Measurements from ENCODE around the gene FRMD1.
A peak's percentile ranks its signal among the peaks of the same experiment; 100 is the strongest.

The FRMD1 gene

DNA sequence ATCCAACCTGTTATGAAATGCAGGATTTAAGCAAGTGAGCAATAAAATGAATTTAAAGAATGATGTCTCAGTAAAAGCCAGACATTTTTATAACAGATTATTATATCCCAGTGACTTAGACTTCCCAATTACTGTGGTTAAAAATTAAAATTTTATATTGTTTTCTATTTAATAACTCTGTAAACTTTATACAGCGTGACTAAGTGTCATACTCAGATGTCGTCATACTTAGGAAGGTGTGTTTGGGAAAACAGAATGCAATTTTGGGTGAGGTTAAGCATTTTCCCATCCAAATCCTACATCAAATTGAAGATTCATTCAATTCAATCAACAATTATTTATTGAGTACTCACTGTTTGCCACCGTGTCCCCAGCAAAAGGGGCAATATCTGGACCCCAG, 31.4 kb upstream of the FRMD1 start:
- 93% methylated on average over 1 of the region's 3 CpGs for WGBS
- no peaks in the 10 kb centered on the region for H3K9me3 ChIP-seq (ENCODE audit: insufficient read depth, low read depth, low read length)

DNA sequence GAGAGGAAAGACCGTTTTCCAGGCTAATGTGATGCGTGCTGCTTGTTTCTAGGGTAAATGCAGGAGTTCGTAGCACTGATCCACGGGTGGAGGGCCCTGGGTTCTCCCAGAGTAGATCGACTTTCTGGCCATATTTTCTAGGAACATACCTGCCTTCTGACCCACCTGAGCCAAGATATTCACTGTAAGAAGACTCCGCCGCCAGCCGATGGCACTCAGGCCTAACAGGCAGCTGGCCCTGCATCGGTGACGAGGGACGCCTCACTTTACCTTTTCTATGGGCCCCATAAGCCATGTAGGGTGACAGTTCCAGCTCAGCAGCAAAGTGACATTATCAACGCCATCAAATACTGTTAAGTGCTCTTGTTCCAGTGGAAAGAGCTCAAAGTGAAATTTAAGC, 30.2 kb upstream of the FRMD1 start:
- Histone ChIP-seq H3K9me3 (ENCODE audit: insufficient read depth, low read depth, low read length) (no peaks in the 10 kb centered on the region), H3K4me1 (ENCODE audit: insufficient read depth, low read length) (no peaks in the 10 kb centered on the region), H3K27me3 (ENCODE audit: insufficient read depth, low read length) (no peaks in the 10 kb centered on the region), H3K27ac (ENCODE audit: low read depth, low read length) (no peak overlapping the region), H3K9ac (ENCODE audit: low read depth, low read length) (no peak overlapping the region), H3K4me3 (ENCODE audit: low read length) (no peak overlapping the region), H3K36me3 (ENCODE audit: insufficient read depth, low read length) (no peaks in the 10 kb centered on the region)
- 96% methylated on average over 12 of the region's 12 CpGs for WGBS

More for the DNA sequence above, 31.4 kb upstream of the FRMD1 start:
- H3K9ac ChIP-seq (ENCODE audit: low read depth, low read length) = no peak overlapping the region
- no peaks in the 10 kb centered on the region for H3K36me3 ChIP-seq (ENCODE audit: insufficient read depth, low read length)
- no peak overlapping the region for H3K4me3 ChIP-seq (ENCODE audit: low read length)
- H3K27ac ChIP-seq (ENCODE audit: low read depth, low read length) = no peak overlapping the region
- no peaks in the 10 kb centered on the region for H3K4me1 ChIP-seq (ENCODE audit: insufficient read depth, low read length)
- no peaks in the 10 kb centered on the region for H3K27me3 ChIP-seq (ENCODE audit: insufficient read depth, low read length)

DNA sequence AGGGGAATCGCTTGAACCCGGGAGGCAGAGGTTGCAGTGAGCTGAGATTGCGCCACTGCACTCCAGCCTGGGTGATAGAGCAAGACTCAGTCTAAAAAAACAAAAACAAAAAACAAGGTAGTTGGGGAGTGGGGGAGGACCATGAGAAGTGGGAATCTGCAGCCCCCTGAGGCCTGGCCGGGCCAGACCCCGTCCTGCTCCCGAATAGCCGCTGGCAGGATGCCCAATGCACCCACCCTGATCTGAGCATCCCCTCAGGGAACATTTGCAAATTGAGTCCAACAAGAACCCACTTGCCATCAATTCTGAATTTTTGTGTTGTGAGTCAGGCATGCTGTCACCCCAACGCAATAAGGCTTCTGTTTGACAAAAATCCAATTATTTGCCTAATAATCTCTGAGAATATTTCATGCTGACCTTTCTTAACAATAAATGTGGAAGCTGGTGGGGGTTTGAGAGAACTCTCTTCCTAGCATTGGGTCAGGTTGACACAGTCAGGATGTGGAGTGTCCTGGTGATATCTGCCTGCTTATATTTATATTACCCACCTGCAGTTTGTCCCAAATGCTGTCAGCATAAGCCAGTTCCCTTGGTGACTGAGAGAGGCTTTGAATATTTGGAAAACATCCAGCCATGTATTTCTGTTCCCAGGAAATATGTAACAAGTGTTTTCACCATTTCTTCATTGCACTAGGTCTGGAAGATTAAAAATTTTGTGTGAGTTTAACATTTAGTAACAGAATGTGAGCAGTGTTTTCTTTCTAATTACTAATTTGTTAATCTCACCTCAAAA, 28.4 kb upstream of the FRMD1 start:
- Histone ChIP-seq H3K4me1 (ENCODE audit: insufficient read depth, low read length) (peaks cover 4% of the 10 kb centered on the region; the same call in 1 of the 2 replicates), H3K27me3 (ENCODE audit: insufficient read depth, low read length) (peaks cover 15% of the 10 kb centered on the region), H3K36me3 (ENCODE audit: insufficient read depth, low read length) (no peaks in the 10 kb centered on the region), H3K4me3 (ENCODE audit: low read length) (no peak overlapping the region), H3K27ac (ENCODE audit: low read depth, low read length) (no peak overlapping the region), H3K9ac (ENCODE audit: low read depth, low read length) (no peak overlapping the region), H3K9me3 (ENCODE audit: insufficient read depth, low read depth, low read length) (no peaks in the 10 kb centered on the region)
- WGBS = 93% methylated on average over 7 of the region's 8 CpGs

DNA sequence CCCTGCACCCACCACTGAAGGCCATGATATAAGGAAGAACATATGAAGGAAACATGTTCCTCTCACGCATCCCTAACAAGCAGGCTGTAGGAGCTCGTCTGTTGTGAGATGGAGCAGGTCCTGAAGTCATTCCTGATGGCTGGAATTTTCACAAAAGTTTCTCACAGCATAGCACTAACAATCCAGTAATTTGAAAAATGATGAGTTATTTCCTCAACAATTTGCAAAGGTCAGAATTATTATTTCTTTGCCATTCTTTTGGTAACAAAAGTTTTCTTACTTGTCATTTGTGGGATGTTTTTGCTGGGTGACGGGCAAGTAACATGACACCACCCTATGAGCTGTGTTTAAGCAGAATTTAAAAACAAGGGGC, 27.6 kb upstream of the FRMD1 start:
- peaks cover 4% of the 10 kb centered on the region; the same call in 1 of the 2 replicates for H3K4me1 ChIP-seq (ENCODE audit: insufficient read depth, low read length)
- H3K36me3 ChIP-seq (ENCODE audit: insufficient read depth, low read length) = no peaks in the 10 kb centered on the region
- H3K27ac ChIP-seq (ENCODE audit: low read depth, low read length) = no peak overlapping the region
- 96% methylated on average over 3 of the region's 3 CpGs for WGBS
- no peak overlapping the region for H3K9ac ChIP-seq (ENCODE audit: low read depth, low read length)
- H3K27me3 ChIP-seq (ENCODE audit: insufficient read depth, low read length) = peaks cover 23% of the 10 kb centered on the region
- H3K9me3 ChIP-seq (ENCODE audit: insufficient read depth, low read depth, low read length) = no peaks in the 10 kb centered on the region
- H3K4me3 ChIP-seq (ENCODE audit: low read length) = no peak overlapping the region

DNA sequence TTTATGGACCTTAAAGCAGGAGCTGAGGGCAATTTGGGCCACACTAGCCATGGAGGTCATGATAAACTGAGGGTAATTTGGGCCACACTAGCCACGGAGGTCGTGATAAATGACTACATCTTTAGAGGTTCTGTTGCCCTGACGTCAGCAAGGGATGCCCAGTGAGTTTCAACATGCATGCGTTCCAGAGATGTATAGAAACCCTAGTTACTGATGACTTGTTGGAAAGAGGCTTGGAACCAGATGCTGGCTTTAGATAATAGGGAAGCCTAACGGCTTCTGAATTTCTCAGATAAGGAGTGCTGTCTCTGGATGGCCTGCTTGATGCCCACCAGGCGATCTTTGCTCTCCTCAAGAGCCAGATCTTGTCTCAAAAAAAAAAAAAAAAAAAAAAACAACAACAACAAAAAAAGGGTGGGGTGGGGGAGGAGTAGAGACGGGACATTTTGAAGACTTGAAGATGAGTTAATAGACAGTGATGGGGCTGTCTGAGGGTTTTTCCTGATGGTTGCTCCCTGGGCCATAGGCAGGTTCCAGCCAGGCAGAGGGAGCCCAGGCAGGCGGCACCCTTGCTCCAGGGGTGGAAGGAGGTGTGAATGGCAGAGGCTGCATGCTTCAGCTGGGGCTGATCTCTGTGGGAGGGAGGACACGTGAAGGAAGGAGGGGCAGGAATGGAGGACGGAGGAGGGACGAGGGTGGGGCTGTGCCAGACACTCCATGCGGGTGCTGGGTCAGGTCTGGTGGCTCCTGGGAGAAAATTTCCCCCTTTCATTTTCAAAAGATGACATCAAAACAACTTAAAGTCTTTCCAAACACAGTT, 27.0 kb upstream of the FRMD1 start:
- no peak overlapping the region for H3K4me3 ChIP-seq (ENCODE audit: low read length)
- peaks cover 4% of the 10 kb centered on the region; the same call in 1 of the 2 replicates for H3K4me1 ChIP-seq (ENCODE audit: insufficient read depth, low read length)
- no peaks in the 10 kb centered on the region for H3K36me3 ChIP-seq (ENCODE audit: insufficient read depth, low read length)
- peaks cover 29% of the 10 kb centered on the region for H3K27me3 ChIP-seq (ENCODE audit: insufficient read depth, low read length)
- no peak overlapping the region for H3K9ac ChIP-seq (ENCODE audit: low read depth, low read length)
- no peak overlapping the region for H3K27ac ChIP-seq (ENCODE audit: low read depth, low read length)
- no peaks in the 10 kb centered on the region for H3K9me3 ChIP-seq (ENCODE audit: insufficient read depth, low read depth, low read length)
- 75% methylated on average over 11 of the region's 12 CpGs for WGBS

DNA sequence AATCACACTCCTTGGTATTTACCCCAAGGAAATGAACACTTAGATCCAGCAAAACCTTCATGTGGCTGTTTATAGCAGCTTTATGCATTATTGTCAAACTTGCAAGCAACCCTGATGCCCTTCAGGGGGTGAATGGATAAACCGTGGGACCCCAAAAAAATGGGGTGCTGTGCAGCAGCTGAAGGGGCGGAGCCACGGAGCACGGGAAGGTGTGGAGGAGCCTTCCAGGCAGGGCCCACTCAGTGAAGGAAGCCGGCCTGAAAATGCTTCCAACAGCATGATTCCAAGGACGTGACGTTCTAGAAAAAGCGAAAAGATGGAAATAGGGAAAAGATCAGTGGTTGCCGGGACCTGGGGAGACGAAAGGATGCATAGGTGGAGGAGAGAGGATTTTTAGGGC, 25.6 kb upstream of the FRMD1 start:
- 92% methylated on average over 10 of the region's 10 CpGs for WGBS
- H3K4me3 ChIP-seq (ENCODE audit: low read length) = no peak overlapping the region

DNA sequence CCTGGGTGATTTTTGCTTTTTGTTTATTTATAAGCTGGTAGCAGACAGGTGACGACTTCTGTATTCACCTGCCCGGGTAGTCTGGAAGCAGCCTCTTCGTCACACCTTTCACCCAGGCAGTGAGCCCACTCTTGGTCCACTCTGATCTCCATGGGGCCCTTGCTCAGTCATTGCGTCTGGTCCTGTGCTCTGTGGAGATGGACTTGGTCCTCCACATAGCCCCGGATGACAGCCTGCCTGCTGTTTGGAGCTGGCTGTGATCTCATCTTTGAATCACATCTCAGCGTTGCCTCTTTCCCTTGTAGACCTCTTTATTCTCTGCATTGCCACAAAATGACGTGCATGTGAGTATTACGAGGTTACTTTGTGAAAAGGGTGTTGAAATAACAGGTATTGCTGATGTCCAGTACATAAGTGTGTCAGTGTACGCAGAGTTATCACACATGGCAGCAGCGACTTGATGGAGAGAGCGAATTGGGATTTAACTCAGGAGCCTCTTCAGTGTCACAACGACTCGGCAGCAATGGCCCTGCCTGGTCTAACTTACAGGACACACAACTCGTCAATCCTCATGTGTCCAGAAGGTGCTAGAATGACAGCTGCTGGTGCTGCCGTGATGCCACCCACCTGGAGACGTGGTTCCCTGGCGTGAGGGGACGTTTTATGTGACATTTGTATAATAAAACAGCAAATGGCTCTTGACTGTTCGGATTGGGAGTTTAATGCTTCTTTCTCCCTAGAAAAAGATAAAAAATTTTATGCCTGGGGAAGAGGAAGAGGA, 24.2 kb upstream of the FRMD1 start:
- Histone ChIP-seq H3K4me3 (ENCODE audit: low read length) (no peak overlapping the region), H3K4me1 (ENCODE audit: insufficient read depth, low read length) (peaks cover 12% of the 10 kb centered on the region; the same call in 1 of the 2 replicates), H3K9ac (ENCODE audit: low read depth, low read length) (no peak overlapping the region), H3K36me3 (ENCODE audit: insufficient read depth, low read length) (no peaks in the 10 kb centered on the region), H3K27me3 (ENCODE audit: insufficient read depth, low read length) (peaks cover 49% of the 10 kb centered on the region), H3K9me3 (ENCODE audit: insufficient read depth, low read depth, low read length) (no peaks in the 10 kb centered on the region), H3K27ac (ENCODE audit: low read depth, low read length) (no peak overlapping the region)
- 90% methylated on average over 18 of the region's 19 CpGs for WGBS

More for the DNA sequence above, 25.6 kb upstream of the FRMD1 start:
- Histone ChIP-seq H3K27ac (ENCODE audit: low read depth, low read length) (no peak overlapping the region), H3K9ac (ENCODE audit: low read depth, low read length) (no peak overlapping the region), H3K27me3 (ENCODE audit: insufficient read depth, low read length) (peaks cover 40% of the 10 kb centered on the region), H3K36me3 (ENCODE audit: insufficient read depth, low read length) (no peaks in the 10 kb centered on the region), H3K9me3 (ENCODE audit: insufficient read depth, low read depth, low read length) (no peaks in the 10 kb centered on the region), H3K4me1 (ENCODE audit: insufficient read depth, low read length) (peaks cover 4% of the 10 kb centered on the region; the same call in 1 of the 2 replicates)

DNA sequence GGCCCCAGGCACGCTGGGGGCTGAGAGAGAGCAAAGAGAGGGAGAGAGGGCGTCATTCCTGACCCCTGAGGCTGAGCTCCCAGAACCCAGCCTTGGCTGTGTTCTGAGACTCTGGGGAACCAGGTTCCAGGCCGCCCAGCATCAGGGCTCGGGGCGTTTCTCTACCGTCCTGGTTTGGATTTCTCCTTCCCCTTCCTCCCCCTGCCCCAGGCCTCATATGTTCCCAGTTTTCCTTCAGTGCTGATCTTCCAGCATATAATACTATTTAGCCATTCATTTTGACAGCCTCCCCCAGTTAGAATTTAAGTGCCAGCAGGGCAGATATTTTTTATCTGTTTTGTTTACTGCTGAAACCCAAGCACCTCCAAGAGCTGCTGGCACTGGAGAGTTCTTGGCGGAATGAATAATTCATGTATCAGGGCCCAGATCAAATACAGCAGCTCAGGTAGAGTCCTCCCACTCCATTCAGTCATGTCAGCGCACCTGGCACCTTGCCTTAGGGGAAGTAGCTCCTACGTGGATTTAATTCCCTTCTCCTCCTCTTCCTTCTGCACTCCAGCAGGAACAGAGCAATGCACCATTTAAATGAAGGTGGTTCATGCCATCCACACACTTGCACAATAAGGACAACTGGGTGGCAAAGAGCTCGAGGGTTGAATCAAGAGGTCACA, 23.4 kb upstream of the FRMD1 start:
- Histone ChIP-seq H3K4me1 (ENCODE audit: insufficient read depth, low read length) (peaks cover 12% of the 10 kb centered on the region; the same call in 1 of the 2 replicates), H3K27ac (ENCODE audit: low read depth, low read length) (no peak overlapping the region), H3K4me3 (ENCODE audit: low read length) (0 out of 2 replicates have a peak overlapping the region, but pooled peaks have one; percentile 40), H3K9me3 (ENCODE audit: insufficient read depth, low read depth, low read length) (no peaks in the 10 kb centered on the region), H3K36me3 (ENCODE audit: insufficient read depth, low read length) (no peaks in the 10 kb centered on the region), H3K9ac (ENCODE audit: low read depth, low read length) (no peak overlapping the region), H3K27me3 (ENCODE audit: insufficient read depth, low read length) (peaks cover 49% of the 10 kb centered on the region)
- WGBS = 59% methylated on average over 10 of the region's 10 CpGs

DNA sequence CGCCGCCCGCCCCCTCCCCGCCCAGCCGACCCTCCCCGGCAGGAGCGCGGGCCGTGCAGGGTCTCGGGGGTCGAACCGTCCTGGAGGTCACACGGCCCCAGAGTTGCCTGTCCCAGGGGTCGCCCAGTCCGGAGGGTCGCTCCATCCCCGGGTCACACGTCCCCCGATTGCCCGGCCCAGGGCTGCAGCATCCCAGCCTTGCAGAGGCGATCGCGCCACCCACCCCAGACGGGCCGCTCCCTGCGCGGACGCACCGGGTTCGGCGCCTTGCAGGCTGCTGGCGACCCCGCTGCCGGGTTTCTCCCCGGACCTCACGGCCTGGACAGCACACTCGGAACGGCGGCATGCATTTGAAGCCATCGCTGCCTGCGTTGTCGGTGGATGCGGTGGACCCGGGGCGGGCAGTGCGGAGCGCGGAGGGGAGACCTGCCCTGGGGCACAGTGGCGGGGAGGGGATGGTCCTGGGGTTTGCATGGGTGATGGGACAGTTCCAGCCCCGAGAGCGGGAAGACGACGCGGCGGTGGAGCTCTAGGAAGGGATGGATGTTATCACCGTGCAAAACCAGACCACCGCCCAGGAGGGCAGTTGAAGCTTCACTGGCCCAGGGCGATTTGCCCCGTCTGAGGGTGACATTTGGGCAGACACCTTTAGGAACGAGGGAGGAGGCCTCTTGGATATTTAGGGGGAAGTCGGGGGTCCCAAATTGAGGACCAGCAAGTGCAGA, 22.7 kb upstream of the FRMD1 start:
- WGBS = 10% methylated on average over 61 of the region's 61 CpGs
- Histone ChIP-seq H3K9ac (ENCODE audit: low read depth, low read length) (no peak overlapping the region), H3K27me3 (ENCODE audit: insufficient read depth, low read length) (peaks cover 49% of the 10 kb centered on the region), H3K9me3 (ENCODE audit: insufficient read depth, low read depth, low read length) (no peaks in the 10 kb centered on the region), H3K36me3 (ENCODE audit: insufficient read depth, low read length) (no peaks in the 10 kb centered on the region), H3K27ac (ENCODE audit: low read depth, low read length) (no peak overlapping the region), H3K4me3 (ENCODE audit: low read length) (peak overlapping the region; percentile 40), H3K4me1 (ENCODE audit: insufficient read depth, low read length) (peaks cover 12% of the 10 kb centered on the region; the same call in 1 of the 2 replicates)

Measured in HUES64 (cell line).